Measurements from ENCODE around the gene RERE. TPM values are rescaled to one million over a fixed set of nuclear protein-coding genes. Genes with fewer than 3 reads are reported as not detected.
"Not testable (repeated sequence)": the region's sequence is repeated elsewhere in the genome, so short reads cannot be mapped to it uniquely, and the experiment has no call there.

RERE gene
- total RNA-seq, 3 donors from 2014 or later: 99.5 to 204 (median 174) TPM

DNA sequence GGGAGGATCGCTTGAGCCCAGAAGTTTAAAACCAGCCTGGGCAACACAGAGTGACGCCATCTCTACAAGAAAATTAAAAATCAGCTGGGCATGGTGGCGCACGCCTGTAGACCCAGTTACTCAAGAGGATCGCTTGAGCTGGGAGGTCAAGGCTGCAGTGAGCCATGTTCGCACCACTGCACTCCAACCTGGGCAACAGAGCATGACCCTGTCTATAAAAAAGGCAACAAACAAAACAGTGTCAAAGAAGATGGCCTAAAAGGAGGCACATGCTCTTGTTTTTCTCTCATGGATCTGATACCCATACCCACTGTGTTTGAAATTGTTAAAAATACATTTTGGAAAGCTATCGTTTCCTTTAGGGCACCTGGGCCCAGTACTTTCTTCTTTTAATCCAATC is 307.9 kb downstream of the RERE start:
- ATAC-seq: no peak
- no peak for DNase-seq
- TF ChIP-seq, protein P1, sequence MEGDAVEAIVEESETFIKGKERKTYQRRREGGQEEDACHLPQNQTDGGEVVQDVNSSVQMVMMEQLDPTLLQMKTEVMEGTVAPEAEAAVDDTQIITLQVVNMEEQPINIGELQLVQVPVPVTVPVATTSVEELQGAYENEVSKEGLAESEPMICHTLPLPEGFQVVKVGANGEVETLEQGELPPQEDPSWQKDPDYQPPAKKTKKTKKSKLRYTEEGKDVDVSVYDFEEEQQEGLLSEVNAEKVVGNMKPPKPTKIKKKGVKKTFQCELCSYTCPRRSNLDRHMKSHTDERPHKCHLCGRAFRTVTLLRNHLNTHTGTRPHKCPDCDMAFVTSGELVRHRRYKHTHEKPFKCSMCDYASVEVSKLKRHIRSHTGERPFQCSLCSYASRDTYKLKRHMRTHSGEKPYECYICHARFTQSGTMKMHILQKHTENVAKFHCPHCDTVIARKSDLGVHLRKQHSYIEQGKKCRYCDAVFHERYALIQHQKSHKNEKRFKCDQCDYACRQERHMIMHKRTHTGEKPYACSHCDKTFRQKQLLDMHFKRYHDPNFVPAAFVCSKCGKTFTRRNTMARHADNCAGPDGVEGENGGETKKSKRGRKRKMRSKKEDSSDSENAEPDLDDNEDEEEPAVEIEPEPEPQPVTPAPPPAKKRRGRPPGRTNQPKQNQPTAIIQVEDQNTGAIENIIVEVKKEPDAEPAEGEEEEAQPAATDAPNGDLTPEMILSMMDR (IDR thresholded peaks at IDR 0.05): no peak
- Histone ChIP-seq H3K36me3 (ENCODE audit: low read depth) (no peaks in the 10 kb centered on the region), H3K4me1 (ENCODE audit: low read depth) (no peaks in the 10 kb centered on the region), H3K9me3 (no peaks in the 10 kb centered on the region), H3K4me3 (no peak overlapping the region)
- intact Hi-C loops (cut with DNase I, micrococcal nuclease): no loop called here

DNA sequence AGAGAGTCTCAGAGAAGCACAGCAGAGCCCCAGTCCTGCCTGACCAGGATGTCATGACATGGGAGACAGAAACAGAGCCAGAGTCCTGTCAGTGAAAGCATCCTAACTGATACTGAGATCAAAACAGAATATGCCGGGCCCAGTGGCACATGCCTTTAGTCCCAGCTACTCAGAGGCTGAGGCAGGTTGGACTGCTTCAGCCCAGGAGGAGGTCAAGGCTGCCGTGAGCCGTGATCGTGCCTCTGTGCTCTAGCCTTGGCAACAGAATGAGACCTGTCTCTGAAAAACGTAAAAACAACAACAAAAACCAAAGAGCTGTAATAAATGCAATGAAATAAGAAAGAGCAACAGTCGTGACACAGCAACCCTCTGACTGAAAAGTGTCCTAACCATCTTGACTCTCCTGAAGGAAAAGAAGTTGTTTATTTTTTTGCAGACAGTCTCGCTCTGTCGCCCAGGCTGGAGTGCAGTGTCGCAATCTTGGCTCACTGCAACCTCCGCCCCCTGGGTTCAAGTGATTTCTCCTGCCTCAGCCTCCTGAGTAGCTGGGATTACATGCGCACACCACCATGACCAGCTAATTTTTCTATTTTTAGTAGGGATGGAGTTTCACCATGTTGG is 310.3 kb downstream of the RERE start:
- no peak for ATAC-seq
- H3K4me1 ChIP-seq (ENCODE audit: low read depth): no peaks in the 10 kb centered on the region
- intact Hi-C loops (cut with DNase I, micrococcal nuclease): no loop called here
- no peaks in the 10 kb centered on the region for H3K9me3 ChIP-seq
- TF ChIP-seq, protein P1 (IDR thresholded peaks at IDR 0.05): no peak
- H3K4me3 ChIP-seq: no peak overlapping the region
- DNase-seq: no peak
- no peaks in the 10 kb centered on the region for H3K36me3 ChIP-seq (ENCODE audit: low read depth)

- intact Hi-C loops (cut with DNase I, micrococcal nuclease): no loop called here
- DNase-seq (no peak), ATAC-seq (no peak)
- TF ChIP-seq, protein P1 (IDR thresholded peaks at IDR 0.05): no peak
- H3K36me3 ChIP-seq (ENCODE audit: low read depth): no peaks in the 10 kb centered on the region
- H3K9me3 ChIP-seq: no peaks in the 10 kb centered on the region
- H3K4me1 ChIP-seq (ENCODE audit: low read depth): no peaks in the 10 kb centered on the region
- no peak overlapping the region for H3K4me3 ChIP-seq
These were observed 311.0 kb downstream of the RERE start for GRCh38 chr1:8506456-8506855.

GRCh38 chr1:8503842-8504241 is 313.6 kb downstream of the RERE start:
- ATAC-seq (no peak), DNase-seq (no peak)
- Histone ChIP-seq H3K4me3 (no peak overlapping the region), H3K4me1 (ENCODE audit: low read depth) (no peaks in the 10 kb centered on the region), H3K36me3 (ENCODE audit: low read depth) (no peaks in the 10 kb centered on the region), H3K9me3 (no peaks in the 10 kb centered on the region)
- TF ChIP-seq, protein P1 (IDR thresholded peaks at IDR 0.05): no peak
- intact Hi-C loops (cut with DNase I, micrococcal nuclease): no loop called here

GRCh38 chr1:8502949-8503348 is 314.5 kb downstream of the RERE start:
- intact Hi-C loops (cut with DNase I, micrococcal nuclease); H3K4me3 ChIP-seq; DNase-seq; H3K4me1 ChIP-seq (ENCODE audit: low read depth); H3K9me3 ChIP-seq; ATAC-seq; H3K36me3 ChIP-seq (ENCODE audit: low read depth): not testable (repeated sequence)

DNA sequence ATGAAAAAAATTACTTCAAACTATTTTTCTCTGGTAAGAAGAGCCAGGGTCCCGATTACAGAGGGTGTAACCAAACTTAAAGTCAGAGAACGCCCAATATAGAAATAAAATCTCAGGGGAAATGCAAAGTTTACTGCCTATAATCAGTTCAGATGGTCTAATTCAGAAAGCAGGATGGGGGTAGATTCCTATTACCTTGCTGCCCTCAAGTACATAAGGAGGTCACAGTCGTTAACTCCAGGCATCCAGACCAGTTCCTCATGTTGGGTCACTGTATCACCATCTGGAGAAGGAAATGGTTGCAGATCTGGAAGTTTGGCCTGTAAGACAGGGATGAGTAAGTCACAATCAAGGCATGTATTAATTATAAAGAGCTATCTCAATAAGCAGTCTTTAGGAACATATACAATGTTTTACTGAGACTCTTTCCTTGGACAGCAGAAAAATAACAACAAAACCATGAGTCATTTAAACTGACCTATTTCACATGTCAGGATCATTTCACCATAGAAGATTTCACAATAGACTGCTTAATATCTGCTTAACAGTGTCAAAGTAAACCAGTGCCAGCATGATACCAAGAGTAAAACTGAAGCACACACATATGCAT is 320.1 kb downstream of the RERE start:
- ATAC-seq: peak; percentile 50

More for the DNA sequence above, 320.1 kb downstream of the RERE start:
- Histone ChIP-seq H3K4me3 (no peak overlapping the region), H3K9me3 (no peaks in the 10 kb centered on the region), H3K36me3 (ENCODE audit: low read depth) (no peaks in the 10 kb centered on the region), H3K4me1 (ENCODE audit: low read depth) (peaks cover 13% of the 10 kb centered on the region)
- intact Hi-C loops (cut with DNase I, micrococcal nuclease): no loop called here
- no peak for DNase-seq
- TF ChIP-seq, protein P1 (IDR thresholded peaks at IDR 0.05): no peak

All from mucosa of descending colon (tissue), 3 donors.